Subcutaneous abdominal adipose tissue (tissue), 5 donors: ENCODE data around the gene GLRX5.

Experiments
- H3K27ac ChIP-seq: one replicate; pipeline ENCODE4 v1.7.0; 2013; ENCODE audit warnings: low read depth, mild to moderate bottlenecking, inconsistent platforms, low read length, moderate library complexity
- H3K27me3 ChIP-seq, 5 donors: one replicate each; pipeline ENCODE4 v1.7.0; 2013; ENCODE audit warnings: low read length in 5 of 5, inconsistent platforms in 1 of 5; ENCODE audit not compliant: control insufficient read depth in 5 of 5, insufficient read depth in 4 of 5
- H3K36me3 ChIP-seq, 5 donors: one replicate each; pipeline ENCODE4 v1.7.0; 2013; ENCODE audit warnings: low read length in 5 of 5; ENCODE audit not compliant: control insufficient read depth in 5 of 5, insufficient read depth in 5 of 5
- H3K4me1 ChIP-seq, 5 donors: one replicate each; pipeline ENCODE4 v1.7.0; 2013; ENCODE audit warnings: low read length in 5 of 5, mild to moderate bottlenecking in 3 of 5, moderate library complexity in 1 of 5; ENCODE audit not compliant: control insufficient read depth in 5 of 5, insufficient read depth in 5 of 5
- H3K4me3 ChIP-seq, 5 donors: one replicate each; pipeline ENCODE4 v1.7.0; 2013; ENCODE audit warnings: low read length in 5 of 5, low read depth in 1 of 5
- H3K9ac ChIP-seq, 5 donors: one replicate each; pipeline ENCODE4 v1.7.0; 2013; ENCODE audit warnings: low read length in 5 of 5, mild to moderate bottlenecking in 4 of 5, moderate library complexity in 3 of 5
- H3K9me3 ChIP-seq, 5 donors: one replicate each; pipeline ENCODE4 v1.7.0; 2013; ENCODE audit warnings: low read length in 5 of 5; ENCODE audit not compliant: control insufficient read depth in 5 of 5
- donor health status: healthy.
- donor health status: healthy.
- donor health status: healthy.
- donor health status: healthy.
- donor health status: healthy.

GLRX5 gene

DNA sequence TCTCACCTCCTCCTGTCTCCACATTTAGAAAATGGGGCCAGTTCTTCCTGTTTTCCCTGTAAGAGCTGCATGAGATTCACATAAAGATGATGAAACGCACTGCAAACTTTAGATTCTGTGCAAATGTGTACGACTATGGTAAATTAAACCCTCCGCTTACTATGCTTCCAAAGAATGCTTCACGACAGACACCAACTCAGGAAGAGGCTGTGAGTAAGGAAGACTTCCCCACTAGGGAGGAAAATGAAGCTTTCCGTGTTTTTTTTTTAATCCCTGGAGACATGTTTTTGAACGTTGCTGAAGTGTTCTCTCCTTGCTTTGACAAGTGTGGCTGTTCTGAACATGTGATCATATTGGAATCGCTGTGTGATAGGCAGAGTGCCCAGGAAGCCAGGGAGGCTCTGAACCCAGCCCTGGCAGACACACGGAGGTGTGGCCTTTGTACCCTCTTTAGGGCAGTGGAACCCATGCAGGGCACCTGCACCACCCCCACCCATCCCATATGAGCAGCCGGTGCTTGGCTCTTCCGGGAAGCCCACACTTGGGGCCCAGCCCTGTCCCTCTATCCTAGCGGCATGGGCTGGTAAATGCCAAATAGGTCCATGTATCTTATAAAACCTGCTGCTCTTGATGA, 10.9 kb upstream of the GLRX5 start:
- Histone ChIP-seq H3K36me3 (no peaks in the 10 kb centered on the region), H3K4me1 (peaks cover 33 to 75% (median 68%) of the 10 kb centered on the region in 5 donors)

DNA sequence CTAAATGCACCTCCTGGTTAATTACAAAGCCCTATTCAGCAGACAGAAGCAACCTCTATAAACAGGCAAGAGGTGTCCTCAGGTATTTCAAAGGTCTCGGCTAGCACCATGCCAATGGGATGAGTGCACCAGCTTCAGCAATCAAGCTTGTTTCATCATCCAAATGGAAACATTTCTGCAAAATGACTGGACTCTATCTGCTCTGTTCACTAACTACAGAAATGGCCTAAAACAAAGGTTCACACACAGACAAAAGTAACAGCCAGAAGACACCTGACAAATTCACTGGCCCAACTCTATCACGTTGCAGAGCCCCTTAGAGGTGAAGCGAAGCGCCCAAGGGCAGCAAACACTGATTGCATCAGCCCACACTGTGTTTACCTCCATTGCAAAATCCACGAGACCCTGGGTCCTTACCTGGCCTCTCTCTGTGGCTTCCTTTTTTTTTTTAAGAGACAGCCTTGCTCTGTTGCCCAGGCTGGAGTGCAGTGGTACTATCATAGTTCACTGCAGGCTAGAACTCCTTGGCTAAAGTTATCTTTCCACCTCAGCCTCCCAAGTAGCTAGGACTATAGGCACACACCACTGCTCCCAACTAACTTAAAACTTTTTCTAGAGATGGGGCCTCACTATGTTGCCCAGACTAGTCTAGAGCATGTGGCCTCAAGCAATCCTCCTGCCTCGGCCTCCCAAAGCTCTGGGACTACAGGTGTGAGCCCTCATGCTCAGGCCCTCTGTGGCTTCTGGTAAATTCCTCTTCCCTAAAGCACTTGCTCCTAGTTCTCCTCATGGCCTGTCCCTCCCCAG, 9.9 kb upstream of the GLRX5 start:
- peak overlapping the region in 4 of 5 donors; percentile 8 to 54 (median 31) for H3K4me3 ChIP-seq
- H3K9me3 ChIP-seq = no peaks in the 10 kb centered on the region
- H3K9ac ChIP-seq = peak overlapping the region in 2 of 5 donors; percentile 15 to 60
- peaks cover 28 to 66% (median 59%) of the 10 kb centered on the region in 5 donors for H3K4me1 ChIP-seq
- no peaks in the 10 kb centered on the region for H3K27me3 ChIP-seq
- H3K36me3 ChIP-seq = no peaks in the 10 kb centered on the region
- H3K27ac ChIP-seq = peak overlapping the region; percentile 97

More for the DNA sequence above, 10.9 kb upstream of the GLRX5 start:
- H3K9me3 ChIP-seq = no peaks in the 10 kb centered on the region
- peak overlapping the region in 3 of 5 donors; percentile 21 to 53 (median 43) for H3K9ac ChIP-seq
- H3K4me3 ChIP-seq = peak overlapping the region in 4 of 5 donors; percentile 2 to 54 (median 32)
- H3K27ac ChIP-seq = peak overlapping the region; percentile 97
- H3K27me3 ChIP-seq = no peaks in the 10 kb centered on the region

DNA sequence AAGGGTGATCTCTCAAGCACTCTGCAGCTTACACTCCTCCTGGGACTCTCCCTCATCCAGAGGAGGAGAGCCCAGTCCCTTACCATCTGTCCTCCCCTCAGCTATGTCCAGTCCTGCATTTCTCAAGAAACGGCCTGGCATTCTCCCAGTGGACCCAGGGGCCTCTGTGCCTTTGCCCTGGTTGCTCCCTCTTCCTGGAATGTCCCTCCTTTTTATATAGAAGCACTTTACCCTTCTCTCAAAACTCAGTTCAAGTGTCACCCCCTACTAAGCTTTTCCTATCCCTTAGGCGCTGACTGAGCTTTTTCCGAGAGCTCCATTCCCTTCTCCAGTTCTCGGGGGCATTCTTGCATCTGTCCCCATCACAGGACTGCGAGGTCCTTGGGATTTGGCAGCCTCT, 8.9 kb upstream of the GLRX5 start:
- Histone ChIP-seq H3K9me3 (no peaks in the 10 kb centered on the region), H3K27me3 (no peaks in the 10 kb centered on the region), H3K4me3 (peak overlapping the region in 3 of 5 donors; percentile 4 to 53 (median 11)), H3K9ac (peak overlapping the region in 3 of 5 donors; percentile 60 to 79 (median 77)), H3K27ac (peak overlapping the region; percentile 97), H3K36me3 (peaks cover 0 to 6% (median 0%) of the 10 kb centered on the region in 5 donors), H3K4me1 (peaks cover 24 to 56% (median 52%) of the 10 kb centered on the region in 5 donors)

DNA sequence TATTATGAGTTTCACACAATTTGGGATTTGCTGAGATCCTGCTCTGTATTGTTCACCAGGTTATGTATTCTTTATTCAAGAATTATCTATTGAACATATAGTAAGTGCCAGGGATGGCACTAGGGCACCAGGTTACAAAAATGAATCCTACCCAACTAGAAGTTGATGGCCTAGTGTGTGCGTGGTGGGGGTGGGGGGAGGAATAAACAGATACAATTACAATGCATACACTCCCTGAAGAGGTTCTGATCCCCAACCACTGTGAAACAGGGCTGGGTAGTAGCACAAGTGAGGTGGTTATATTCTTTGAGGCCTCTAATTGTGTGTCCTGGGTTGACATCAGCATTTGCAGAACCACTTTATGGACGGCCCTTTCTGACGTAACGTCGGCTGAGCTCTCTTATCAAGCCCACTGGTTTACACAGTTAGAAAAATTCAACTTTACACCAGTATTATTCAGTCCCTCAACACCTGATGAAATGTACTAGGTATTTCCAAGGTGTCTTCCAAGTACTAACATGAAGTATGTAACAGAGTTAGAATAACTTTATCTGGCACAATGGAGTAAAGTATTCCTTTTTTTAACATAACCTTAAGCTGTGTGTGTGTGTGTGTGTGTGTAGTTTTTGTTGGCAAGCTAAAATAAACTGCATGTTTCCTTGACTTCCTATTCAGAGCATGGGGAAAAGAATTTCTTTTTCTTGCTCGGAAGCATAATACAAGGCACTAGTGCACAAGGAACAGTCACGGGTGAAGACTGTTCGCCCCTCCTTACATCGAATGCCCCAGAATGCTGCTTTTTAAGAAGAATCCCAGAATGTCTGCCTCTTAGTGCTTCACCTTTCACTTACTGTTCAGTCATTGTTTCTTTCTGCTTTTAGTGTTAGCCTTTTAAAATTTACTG, 8.1 kb upstream of the GLRX5 start:
- H3K9ac ChIP-seq = peak overlapping the region; percentile 37 to 79 (median 60)
- H3K4me3 ChIP-seq = peak overlapping the region in 1 of 5 donors; percentile 1
- H3K9me3 ChIP-seq = no peaks in the 10 kb centered on the region
- no peaks in the 10 kb centered on the region for H3K27me3 ChIP-seq
- peaks cover 0 to 6% (median 0%) of the 10 kb centered on the region in 5 donors for H3K36me3 ChIP-seq
- peak overlapping the region; percentile 97 for H3K27ac ChIP-seq
- peaks cover 28 to 54% (median 52%) of the 10 kb centered on the region in 5 donors for H3K4me1 ChIP-seq

DNA sequence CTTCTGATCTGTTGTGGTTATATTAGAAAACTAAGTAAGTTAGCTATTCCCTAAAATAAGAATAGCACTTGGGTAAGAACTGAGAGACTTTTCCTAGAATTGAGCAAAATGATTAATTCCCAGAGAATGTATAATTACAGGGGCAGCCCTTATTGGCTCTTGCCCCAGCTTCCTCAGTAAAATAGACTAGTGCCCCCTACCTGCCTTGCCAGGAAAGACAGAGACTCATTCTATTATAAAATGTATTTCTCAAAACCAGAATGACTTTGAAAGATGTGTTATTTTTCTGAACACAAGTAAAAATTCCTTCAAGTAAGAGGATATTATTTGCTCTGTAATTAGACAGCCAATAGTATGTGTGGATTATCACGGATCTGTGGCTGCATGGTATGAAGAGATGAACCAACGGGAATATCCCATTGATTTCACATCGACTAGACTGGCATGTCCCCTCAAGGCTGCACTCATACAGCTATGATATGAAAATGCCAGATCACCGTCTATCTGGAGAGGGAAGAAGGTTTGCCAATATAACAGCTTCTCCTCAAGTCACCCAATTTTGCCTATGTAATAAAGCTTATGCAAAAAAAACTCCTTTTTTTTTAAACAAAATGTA, 7.4 kb upstream of the GLRX5 start:
- Histone ChIP-seq H3K4me1 (peaks cover 29 to 60% (median 58%) of the 10 kb centered on the region in 5 donors), H3K36me3 (peaks cover 0 to 6% (median 0%) of the 10 kb centered on the region in 5 donors), H3K9ac (peak overlapping the region; percentile 37 to 79 (median 60)), H3K4me3 (no peak overlapping the region), H3K27ac (peak overlapping the region; percentile 97), H3K27me3 (no peaks in the 10 kb centered on the region), H3K9me3 (no peaks in the 10 kb centered on the region)

DNA sequence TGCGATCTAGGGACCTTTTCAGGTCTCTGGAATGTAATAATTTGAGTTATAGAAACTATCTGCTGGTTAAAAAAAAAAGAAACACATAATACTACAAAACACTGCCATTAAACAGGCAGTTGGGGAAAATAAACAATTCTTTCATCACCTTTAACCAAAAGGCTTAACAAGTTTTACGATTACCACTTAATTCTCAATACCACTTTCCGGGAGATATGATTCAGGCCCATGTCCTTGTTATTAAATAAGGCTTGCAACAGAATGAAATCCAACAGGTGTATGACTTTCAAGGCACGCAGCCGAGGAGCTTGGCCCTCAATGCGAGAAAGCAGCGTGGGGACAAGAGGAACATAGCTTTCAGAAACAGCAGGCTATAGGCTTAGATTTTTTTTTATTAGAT, 5.6 kb upstream of the GLRX5 start:
- Histone ChIP-seq H3K9ac (no peak overlapping the region), H3K4me1 (peaks cover 25 to 60% (median 59%) of the 10 kb centered on the region in 5 donors), H3K36me3 (peaks cover 0 to 6% (median 0%) of the 10 kb centered on the region in 5 donors)

DNA sequence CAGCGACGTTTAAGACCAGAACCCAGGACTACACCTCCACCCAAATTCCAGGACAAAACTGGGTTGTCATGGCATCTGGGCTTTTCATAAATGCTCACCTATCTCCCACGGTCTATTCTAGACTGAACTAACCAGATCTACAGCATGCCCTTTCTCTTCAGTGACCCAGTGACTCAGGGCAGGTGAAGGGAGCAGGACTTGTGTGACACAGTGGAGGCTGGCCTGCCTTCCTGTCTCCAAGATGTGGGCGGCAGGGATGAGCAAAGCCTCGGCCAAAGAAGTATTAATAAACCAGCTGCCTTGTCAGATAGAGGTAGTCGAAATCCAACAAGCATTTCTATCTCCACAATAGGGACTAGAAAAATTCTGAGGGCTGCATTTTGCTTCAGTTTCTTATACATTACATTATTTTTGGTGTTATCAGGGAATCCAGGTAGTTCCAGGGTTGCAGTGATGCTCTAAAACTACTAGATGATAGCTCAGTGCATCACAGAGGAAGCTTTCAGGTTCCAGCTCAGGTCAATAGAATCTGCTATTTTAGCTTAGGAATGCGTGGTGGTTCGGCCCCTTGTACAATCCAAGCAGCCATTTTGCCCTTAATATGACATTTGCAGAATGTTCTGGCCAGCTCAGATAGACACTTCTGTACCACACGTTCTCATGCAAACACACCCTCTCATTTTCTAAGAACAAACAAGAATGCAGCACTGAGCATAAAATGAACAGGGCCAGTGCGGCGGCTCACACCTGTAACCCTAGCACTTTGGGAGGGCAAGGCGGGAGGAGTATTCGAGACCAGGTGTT, 4.2 kb upstream of the GLRX5 start:
- peaks cover 23 to 52% (median 51%) of the 10 kb centered on the region in 5 donors for H3K4me1 ChIP-seq
- no peak overlapping the region for H3K9ac ChIP-seq
- H3K9me3 ChIP-seq = no peaks in the 10 kb centered on the region
- H3K4me3 ChIP-seq = no peak overlapping the region
- H3K36me3 ChIP-seq = peaks cover 0 to 6% (median 0%) of the 10 kb centered on the region in 5 donors
- H3K27ac ChIP-seq = no peak overlapping the region
- H3K27me3 ChIP-seq = no peaks in the 10 kb centered on the region

More for the DNA sequence above, 5.6 kb upstream of the GLRX5 start:
- Histone ChIP-seq H3K27me3 (no peaks in the 10 kb centered on the region), H3K9me3 (no peaks in the 10 kb centered on the region), H3K27ac (no peak overlapping the region), H3K4me3 (no peak overlapping the region)

DNA sequence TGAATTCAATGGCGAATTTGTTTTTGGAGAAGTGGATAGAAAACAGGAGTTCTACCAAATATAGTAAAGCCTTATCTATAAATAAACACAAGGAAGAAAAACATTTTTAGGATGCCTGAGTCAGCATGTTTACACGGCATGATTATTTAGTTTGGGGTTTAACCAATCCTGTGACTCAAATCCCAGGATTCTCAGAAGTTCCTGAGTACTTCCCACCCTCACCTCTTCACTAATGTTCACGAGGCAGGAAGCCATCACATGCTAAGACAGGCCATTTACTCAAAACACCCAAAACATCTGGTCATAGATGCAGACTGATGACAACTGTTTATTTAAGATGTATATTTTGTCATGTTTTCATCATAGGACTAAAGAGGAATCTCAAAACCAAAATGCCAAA, 3.4 kb upstream of the GLRX5 start:
- H3K9ac ChIP-seq = no peak overlapping the region
- no peaks in the 10 kb centered on the region for H3K27me3 ChIP-seq
- peaks cover 0 to 6% (median 0%) of the 10 kb centered on the region in 5 donors for H3K36me3 ChIP-seq
- peaks cover 25 to 52% (median 51%) of the 10 kb centered on the region in 5 donors for H3K4me1 ChIP-seq
- H3K27ac ChIP-seq = peak overlapping the region; percentile 60
- H3K9me3 ChIP-seq = no peaks in the 10 kb centered on the region
- no peak overlapping the region for H3K4me3 ChIP-seq
